ENCODE results near the gene GPR31.

The GPR31 gene

DNA sequence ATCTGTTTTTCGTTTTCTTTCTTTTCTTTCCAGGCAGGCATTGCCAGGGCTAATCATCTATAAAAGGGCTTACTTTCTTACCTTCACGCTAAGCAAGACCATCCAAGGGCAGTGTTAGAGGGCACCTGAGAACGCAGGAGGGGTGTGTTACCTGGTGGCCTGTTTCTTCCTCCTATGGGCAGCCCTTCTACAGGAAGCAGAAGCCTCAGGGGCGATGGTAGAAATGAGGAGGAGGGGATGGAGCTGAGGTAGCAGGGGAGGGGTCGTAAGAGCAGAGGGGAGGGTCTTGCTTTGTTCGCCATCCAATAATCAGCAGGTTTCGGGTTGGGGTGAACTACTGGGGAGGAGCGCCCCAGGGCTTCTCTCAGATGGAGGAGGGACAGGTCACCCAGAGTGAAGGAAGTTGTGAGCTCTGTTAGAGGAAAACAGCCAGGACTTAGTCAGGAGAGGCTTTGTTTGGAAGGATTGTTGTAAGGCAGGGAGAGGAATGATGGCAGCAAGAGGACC, 36.4 kb downstream of the GPR31 start:
- TF ChIP-seq, protein P1, sequence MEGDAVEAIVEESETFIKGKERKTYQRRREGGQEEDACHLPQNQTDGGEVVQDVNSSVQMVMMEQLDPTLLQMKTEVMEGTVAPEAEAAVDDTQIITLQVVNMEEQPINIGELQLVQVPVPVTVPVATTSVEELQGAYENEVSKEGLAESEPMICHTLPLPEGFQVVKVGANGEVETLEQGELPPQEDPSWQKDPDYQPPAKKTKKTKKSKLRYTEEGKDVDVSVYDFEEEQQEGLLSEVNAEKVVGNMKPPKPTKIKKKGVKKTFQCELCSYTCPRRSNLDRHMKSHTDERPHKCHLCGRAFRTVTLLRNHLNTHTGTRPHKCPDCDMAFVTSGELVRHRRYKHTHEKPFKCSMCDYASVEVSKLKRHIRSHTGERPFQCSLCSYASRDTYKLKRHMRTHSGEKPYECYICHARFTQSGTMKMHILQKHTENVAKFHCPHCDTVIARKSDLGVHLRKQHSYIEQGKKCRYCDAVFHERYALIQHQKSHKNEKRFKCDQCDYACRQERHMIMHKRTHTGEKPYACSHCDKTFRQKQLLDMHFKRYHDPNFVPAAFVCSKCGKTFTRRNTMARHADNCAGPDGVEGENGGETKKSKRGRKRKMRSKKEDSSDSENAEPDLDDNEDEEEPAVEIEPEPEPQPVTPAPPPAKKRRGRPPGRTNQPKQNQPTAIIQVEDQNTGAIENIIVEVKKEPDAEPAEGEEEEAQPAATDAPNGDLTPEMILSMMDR (conservative IDR thresholded peaks at IDR 0.05) = no peak
- H3K27ac ChIP-seq = no peak overlapping the region

DNA sequence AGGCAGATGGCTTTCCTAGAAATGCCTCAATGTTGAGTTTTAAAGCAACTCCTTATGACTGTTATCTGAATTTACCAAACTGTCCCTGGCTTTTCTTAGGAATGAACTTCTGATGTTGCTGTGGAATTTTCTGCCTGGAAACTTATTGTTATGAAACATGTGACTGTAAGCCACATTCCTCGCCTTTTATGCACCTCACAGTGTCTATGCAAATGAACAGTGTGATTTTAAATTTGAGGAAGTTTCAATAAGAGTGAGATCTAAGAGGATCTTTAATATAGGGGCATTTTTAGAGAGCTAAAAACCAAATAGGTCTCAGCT, 37.2 kb downstream of the GPR31 start:
- no peak overlapping the region for H3K27ac ChIP-seq

DNA sequence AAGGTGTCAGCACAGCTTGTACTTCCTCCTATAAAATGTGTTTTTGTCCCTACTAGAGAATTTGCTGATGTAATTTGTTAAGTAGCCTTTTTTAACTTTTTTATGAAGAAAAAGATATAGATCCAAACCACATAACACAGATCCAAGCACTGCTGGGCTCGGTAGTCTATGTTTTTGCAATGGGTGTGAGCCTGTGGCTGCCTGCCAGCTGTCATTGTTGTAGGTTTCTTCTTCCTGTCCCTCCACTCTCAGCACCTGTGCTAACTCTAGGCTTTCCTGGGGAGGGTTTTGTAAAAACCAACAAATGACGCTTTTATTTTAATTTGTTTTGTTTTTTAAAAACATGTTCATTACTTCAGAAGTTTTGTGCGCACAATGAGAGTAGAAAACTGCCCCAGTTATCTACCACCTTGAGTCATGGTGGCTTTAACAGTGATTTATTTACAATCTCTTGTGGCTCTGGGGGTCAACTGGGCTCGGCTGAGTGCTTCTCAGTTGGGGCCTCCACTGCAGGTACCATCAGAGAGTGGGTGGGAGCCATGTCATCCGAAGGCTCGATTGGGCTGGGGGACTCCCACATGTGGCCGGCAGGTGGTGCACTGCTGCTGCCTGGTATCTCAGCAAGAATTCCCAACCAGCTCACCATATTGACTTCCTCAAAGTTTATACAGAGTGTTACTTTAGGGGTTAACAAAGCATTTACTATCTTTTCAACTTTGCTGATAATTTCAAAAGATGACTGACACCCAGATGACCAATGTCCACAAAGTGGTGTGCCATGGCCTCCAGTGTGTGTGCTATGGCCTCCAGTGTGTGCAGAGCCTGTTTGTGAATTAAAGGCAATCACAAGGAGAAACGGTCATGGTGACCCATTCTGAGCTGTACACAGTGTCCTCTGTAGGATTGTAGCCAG, 37.9 kb downstream of the GPR31 start:
- TF ChIP-seq, protein P1 (conservative IDR thresholded peaks at IDR 0.05) = no peak
- no peak overlapping the region for H3K27ac ChIP-seq

More for the DNA sequence above, 37.2 kb downstream of the GPR31 start:
- TF ChIP-seq, protein P1 (conservative IDR thresholded peaks at IDR 0.05) = no peak

DNA sequence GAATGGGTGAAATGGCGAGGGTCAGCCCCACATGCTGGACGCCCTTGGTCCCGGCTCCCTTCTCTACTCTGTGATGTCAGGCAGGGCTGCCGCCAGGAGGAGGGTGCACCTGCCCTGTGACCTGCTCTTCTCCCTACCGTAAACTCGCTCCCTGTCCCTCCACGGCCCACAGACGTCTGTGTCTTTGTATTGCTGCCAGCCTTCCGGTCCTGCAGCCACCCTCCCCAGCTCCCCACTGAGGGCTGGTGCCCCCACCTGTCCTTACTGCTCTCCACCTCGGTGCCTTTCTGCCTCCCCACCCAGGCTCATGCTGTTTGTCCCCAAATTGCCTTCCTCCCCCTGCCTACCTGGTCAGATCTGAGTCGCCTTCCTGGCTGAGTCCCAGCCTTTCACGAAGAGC, 38.9 kb downstream of the GPR31 start:
- no peak overlapping the region for H3K27ac ChIP-seq
- TF ChIP-seq, protein P1 (conservative IDR thresholded peaks at IDR 0.05) = no peak

DNA sequence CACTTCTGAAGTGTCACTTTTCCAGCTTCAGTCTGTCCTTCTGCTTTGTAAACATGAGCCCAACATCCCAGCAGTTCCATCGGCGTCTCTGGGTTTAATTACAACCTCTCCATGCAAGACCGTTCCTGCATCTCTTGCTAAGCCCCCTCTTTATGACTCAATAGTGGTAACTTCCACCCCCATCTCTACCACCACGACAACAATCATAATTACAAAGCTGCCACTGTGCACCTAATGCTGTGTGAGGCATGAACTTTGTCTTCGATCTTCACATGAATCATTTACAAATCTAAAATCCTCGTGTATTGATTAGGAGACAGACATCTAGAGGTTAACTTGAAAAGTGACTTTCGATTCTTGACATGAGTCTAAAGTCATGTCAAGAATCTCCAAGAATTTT, 39.8 kb downstream of the GPR31 start:
- no peak overlapping the region for H3K27ac ChIP-seq
- TF ChIP-seq, protein P1 (conservative IDR thresholded peaks at IDR 0.05) = no peak

DNA sequence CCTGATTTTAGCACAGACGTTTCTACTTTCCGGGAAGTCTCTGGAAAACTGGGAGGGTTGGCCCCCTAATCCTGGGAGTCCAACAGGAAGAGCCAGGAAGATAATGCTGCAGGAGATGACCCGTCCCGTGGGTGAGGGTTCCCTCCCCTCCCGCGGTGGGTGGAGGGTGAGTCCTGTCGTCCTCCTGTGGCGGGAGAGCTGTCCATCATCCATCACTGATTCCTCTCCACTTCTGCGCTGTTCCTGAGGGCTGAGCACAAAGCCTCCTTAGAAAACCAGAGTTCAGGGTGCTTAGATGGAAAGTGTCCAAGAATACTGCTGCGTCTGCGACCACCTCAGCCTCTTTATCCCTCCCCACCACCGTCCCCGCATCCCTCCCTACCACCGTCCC, 40.9 kb downstream of the GPR31 start:
- H3K27ac ChIP-seq = no peak overlapping the region
- TF ChIP-seq, protein P1 (conservative IDR thresholded peaks at IDR 0.05) = no peak

DNA sequence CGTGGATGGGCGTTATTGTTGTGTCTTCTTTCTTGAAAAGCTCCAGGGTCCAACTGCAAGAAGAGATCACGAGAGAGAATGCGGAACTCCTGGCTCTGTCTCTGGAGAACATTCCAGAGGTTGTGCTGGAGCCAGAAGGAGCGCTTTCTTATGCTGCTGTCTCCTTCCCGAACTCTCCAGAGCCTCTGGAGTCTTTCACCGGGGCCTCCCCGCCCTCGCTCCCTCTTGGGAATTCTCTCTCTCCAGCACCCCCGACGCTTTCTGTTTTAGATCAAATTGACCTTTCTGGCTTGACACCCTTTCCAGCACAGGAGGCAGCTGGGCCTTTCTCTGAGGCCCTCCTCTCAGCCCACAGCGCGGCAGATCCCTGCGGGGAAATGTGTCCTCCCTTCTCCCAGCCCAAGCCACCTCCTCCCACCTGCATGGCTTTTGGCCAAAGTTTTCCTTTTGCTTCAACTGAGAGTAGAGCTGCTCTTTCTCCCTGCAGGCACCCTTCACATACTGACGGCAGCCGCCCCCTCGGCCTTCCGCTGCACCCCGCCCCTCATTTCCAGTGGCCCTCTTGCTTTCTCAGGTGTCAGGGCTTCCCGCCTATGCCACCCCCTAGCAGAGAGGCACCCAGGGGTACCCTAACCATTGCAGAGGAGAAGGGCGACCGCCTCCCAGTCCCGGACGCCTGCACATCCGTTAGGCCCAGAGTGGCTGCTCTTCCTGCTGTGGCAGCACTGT, 41.5 kb downstream of the GPR31 start:
- TF ChIP-seq, protein P1 (conservative IDR thresholded peaks at IDR 0.05) = no peak
- H3K27ac ChIP-seq = no peak overlapping the region

Data from VCaP (cell line).